Thymus (tissue), 14 donors: ENCODE data around the gene LHX5. TPM values are rescaled to one million over a fixed set of nuclear protein-coding genes. Genes with fewer than 3 reads are reported as not detected.

Experiments used
- DNase-seq, 9 donors: peaks; one replicate each; pipeline ENCODE4 v3.0.0-alpha.2; 2013; ENCODE audit warnings: low spot score in 9 of 9, low read depth in 6 of 9, missing footprints in 1 of 9
- H3K27ac ChIP-seq, 2 donors: one replicate each; pipeline ENCODE4 v1.5.1; 2013; ENCODE audit warnings: control low read depth in 1 of 2, low read depth in 1 of 2, low read length in 1 of 2, mild to moderate bottlenecking in 1 of 2, moderate library complexity in 1 of 2
- H3K27me3 ChIP-seq, 2 donors: one replicate each; pipeline ENCODE4 v1.5.1; 2013; ENCODE audit warnings: low read length in 1 of 2; ENCODE audit not compliant: control insufficient read depth in 2 of 2, insufficient read depth in 1 of 2
- H3K36me3 ChIP-seq, 2 donors: one replicate each; pipeline ENCODE4 v1.5.1; 2013; ENCODE audit warnings: low read length in 1 of 2, mild to moderate bottlenecking in 1 of 2, moderate library complexity in 1 of 2; ENCODE audit not compliant: control insufficient read depth in 2 of 2, insufficient read depth in 2 of 2
- H3K4me1 ChIP-seq, 2 donors: one replicate each; pipeline ENCODE4 v1.5.1; 2013; ENCODE audit warnings: low read length in 2 of 2; ENCODE audit not compliant: control insufficient read depth in 2 of 2, insufficient read depth in 2 of 2
- H3K4me3 ChIP-seq, 2 donors: one replicate each; pipeline ENCODE4 v1.5.1; 2013; ENCODE audit warnings: low read length in 2 of 2, control low read depth in 1 of 2, mild to moderate bottlenecking in 1 of 2
- H3K9me3 ChIP-seq, 2 donors: one replicate each; pipeline ENCODE4 v1.5.1; 2013; ENCODE audit warnings: low read length in 1 of 2, mild to moderate bottlenecking in 1 of 2; ENCODE audit not compliant: control insufficient read depth in 2 of 2, insufficient read depth in 1 of 2
- WGBS: extraction: QIAGEN DNeasy Blood & Tissue Kit; methylation state at CpG from one replicate; pipeline ENCODE4 v1.1.7; 2013; 5-methylcytosine and 5-hydroxymethylcytosine counted together
- long read RNA-seq, 10 donors: transcript quantifications; one replicate each; lab custom pipeline, GENCODE V29; 2026
- polyA plus RNA-seq: library from polyadenylated mRNA; stranded (reverse); fragments of 200-250 nt; gene quantifications from one replicate; pipeline ENCODE4 v1.2.3, GENCODE V29; 2013
- total RNA-seq: library from RNA; stranded (reverse); fragments of 120-200 nt; gene quantifications from one replicate; pipeline ENCODE4 v1.2.4, GENCODE V29; 2013
- donor health status: healthy.

LHX5 gene
- total RNA-seq (under 0.01 TPM), polyA plus RNA-seq (0.05 TPM)
- long read RNA-seq, donor 1, result 0 reads
- long read RNA-seq, donor 2, result 0 reads
- long read RNA-seq, donor 3, result 0 reads
- long read RNA-seq, donor 4, result 0 reads
- long read RNA-seq, donor 5, partial matches to known transcripts, result 0 of 1 reads
- long read RNA-seq, donor 5, other reads (novel, unspliced or antisense), result 0 of 1 reads
- long read RNA-seq, donor 6, result 0 reads
- long read RNA-seq, donor 7, result 0 reads
- long read RNA-seq, donor 8, result 0 reads
- long read RNA-seq, donor 9, result 0 reads
- long read RNA-seq, donor 10, result 0 reads

DNA sequence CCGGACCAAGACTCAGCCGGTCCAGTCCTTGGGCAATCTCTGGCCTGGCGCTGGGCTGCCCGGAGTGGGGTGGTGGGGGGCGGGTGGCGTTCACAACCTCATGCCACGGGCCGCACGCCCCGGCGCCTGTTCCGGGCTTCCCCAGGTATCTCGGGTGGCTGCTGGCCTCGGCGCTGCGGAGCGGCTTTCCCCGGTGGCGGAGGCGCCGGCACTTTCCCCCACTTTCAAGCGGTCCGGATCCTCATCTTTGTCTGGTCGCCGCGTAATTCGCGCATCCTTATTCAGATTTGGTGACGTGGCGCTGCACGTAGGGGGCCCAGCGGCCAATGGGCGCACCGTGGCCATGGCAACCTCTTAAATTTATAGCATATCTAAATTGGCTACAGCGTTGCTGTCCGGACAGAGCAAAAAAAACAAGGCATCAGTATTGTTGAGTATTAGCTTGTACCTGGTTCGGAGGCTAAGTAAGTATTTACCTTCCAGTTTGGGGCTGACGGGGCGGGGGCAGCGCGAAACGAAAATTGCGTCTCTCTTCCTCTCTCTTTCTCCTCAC is at the start of gene LHX5:
Gene LHX5 (minus strand): TSS at position 253 of the 553 bp plus-strand sequence. CDS start 373 bp downstream, outside the sequence.
- no peak for DNase-seq
- Histone ChIP-seq H3K27ac (no peak within 1 kb of the TSS), H3K4me3 (no peak within 1 kb of the TSS), H3K36me3 (no peaks in the 10 kb centered on the region), H3K4me1 (no peaks in the 10 kb centered on the region), H3K27me3 (peaks cover 98 to 100% of the 10 kb centered on the region in 2 donors), H3K9me3 (no peaks in the 10 kb centered on the region)
- 8% methylated on average over 43 of the region's 43 CpGs for WGBS

DNA sequence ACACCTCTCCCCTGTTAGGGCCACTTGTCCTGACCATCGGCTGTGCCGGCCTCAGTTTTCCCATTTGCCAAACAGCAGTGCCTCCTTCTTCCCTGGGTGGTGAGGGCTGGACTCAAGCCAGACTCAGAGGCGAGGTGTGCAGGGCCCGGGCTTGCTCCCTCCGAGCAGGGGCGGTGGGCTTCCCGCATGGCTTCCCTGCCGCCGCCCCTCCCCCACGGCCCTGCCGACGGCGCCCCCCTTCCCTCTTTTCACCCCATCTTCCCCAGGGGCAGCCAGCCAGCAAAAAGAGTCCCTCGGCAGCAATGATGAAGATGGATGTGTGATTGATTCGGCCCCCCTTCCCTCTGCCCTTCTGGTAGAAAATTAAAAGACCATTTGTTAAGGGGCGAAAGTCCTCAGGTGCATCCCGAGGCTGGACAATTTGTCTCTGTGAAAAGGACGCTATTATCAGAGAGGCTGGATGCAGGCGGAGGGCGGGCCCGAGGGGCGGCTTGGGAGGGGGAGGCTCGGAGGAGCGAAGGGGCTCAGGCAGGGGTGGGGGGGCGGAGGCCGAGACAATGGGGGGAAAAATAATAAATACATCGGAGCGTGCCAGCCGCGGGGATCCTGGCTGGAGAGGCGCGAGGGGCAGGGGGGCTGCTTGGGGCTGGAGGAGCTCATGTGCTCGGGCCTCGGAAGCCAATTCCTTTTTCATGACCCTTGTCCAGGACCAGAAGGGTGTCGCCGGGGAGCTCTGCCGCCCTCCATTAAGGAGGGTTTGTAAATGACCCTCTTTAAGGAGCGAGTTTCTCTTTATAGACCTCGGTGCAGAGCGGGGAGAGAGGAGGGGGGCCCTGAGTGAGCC is 48.0 kb upstream of the LHX5 start:
- no peaks in the 10 kb centered on the region for H3K36me3 ChIP-seq
- H3K27ac ChIP-seq, result no peak overlapping the region
- H3K9me3 ChIP-seq, result peaks cover 0 to 1% of the 10 kb centered on the region in 2 donors
- H3K4me3 ChIP-seq, result no peak overlapping the region
- no peaks in the 10 kb centered on the region for H3K4me1 ChIP-seq
- 8% methylated on average over 40 of the region's 40 CpGs for WGBS
- DNase-seq, result no peak
- H3K27me3 ChIP-seq, result peaks cover 9 to 64% of the 10 kb centered on the region in 2 donors

DNA sequence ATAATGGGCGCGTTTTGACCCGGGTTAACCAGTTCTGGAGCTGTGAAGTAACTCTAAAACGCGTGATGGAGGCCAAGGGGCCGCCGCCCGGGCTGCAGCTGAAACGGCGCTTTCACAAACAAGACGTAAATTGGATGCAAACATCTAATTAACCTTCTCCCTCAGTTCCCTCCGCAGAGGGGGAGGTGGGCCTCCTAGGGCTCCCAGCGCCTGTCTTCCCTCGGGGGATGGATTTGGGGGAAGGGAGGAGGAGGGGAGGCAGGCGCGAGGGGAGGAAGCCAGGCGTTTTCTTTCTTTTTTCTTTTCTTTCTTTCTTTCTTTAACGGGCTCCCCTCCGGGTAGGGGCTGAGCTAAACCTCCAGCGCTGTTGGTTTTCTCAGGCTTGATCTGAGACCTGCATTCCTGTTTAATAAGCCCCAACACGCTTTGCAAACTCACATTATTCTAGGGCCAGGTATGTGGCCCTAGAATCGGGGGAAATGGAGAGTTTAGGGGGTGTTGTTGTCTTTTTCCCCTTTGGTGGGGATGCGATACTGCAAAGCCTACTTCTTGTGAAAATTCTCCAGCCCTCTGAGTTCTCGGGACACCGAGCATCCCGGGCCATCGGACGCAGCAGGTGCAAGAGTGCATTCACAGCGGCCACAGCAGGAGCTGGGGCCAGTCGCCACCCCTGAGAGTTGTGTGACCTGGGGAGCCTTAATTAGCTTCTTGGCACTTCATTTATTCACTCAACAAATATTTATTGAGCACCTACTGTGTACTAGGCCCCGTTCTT is 43.6 kb upstream of the LHX5 start:
- Histone ChIP-seq H3K4me3 (no peak overlapping the region), H3K4me1 (no peaks in the 10 kb centered on the region), H3K27me3 (peaks cover 16 to 53% of the 10 kb centered on the region in 2 donors), H3K9me3 (peaks cover 0 to 1% of the 10 kb centered on the region in 2 donors), H3K36me3 (no peaks in the 10 kb centered on the region), H3K27ac (no peak overlapping the region)
- 4% methylated on average over 31 of the region's 31 CpGs for WGBS
- DNase-seq, result no peak

DNA sequence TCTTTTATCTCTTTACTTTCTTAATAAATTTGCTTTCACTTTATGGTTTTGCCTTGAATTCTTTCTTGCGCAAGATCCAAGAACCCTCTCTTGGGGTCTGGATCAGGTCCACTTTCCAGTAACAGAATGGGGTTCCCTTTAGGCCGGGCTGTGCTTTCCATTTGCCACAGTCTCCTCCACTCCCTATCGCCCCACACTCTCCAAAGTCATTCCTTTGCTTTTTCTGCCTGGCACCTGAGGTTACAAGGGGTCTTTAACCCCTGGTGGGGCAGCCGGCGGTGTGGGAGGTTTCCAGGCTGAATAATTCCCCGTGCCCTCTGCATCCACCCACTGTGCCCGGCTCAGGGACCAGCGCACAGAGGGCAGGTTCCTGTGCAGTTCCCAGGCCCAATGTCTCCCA is 42.9 kb upstream of the LHX5 start:
- peaks cover 0 to 1% of the 10 kb centered on the region in 2 donors for H3K9me3 ChIP-seq
- peaks cover 15 to 46% of the 10 kb centered on the region in 2 donors for H3K27me3 ChIP-seq
- no peak overlapping the region for H3K4me3 ChIP-seq
- H3K27ac ChIP-seq, result no peak overlapping the region
- WGBS, result 40% methylated on average over 8 of the region's 8 CpGs
- no peak for DNase-seq
- H3K36me3 ChIP-seq, result no peaks in the 10 kb centered on the region
- no peaks in the 10 kb centered on the region for H3K4me1 ChIP-seq

DNA sequence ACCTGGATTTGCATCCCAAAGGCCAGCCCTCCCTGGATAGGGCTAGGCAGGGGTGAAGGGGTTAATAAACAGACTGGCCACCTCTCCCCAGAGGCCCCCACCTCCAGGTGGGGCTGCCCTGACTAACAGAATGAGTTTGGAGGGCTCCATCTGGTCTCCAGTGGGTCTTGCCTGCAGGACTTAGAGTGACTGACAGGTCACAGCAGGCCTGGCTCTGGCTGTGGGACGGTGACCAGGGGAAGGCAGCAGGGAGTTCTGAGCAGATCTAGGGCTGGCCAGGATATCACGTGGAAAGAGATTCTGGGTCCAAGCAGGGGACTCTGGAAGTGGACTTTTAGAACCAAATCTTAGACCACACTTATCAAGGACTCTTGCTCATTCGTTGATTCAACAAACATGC is 40.9 kb upstream of the LHX5 start:
- no peak overlapping the region for H3K4me3 ChIP-seq
- DNase-seq, result no peak
- H3K9me3 ChIP-seq, result no peaks in the 10 kb centered on the region
- no peaks in the 10 kb centered on the region for H3K36me3 ChIP-seq
- H3K27me3 ChIP-seq, result peaks cover 9 to 28% of the 10 kb centered on the region in 2 donors
- WGBS, result 22% methylated on average over 3 of the region's 3 CpGs
- no peak overlapping the region for H3K27ac ChIP-seq
- no peaks in the 10 kb centered on the region for H3K4me1 ChIP-seq

DNA sequence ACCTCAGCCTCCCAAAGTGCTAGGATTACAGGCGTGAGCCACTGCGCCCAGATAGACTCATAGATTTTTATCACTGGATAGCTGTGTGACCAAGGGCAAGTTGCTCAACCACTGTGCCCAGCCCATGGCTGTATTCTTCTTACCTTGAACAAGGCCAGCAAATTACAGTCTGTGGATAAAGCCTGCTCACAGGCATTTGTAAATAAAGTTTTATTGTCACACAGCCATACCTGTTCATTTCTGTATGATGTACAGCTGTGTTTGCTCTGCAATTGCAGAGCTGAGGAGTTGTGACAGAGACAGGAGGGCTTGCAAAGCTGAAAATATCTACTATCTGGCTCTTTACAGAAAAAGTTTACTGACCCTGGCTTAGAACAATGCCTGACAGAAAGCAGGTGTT is 35.2 kb upstream of the LHX5 start:
- 93% methylated on average over 2 of the region's 2 CpGs for WGBS
- no peak for DNase-seq
- Histone ChIP-seq H3K27ac (no peak overlapping the region), H3K9me3 (no peaks in the 10 kb centered on the region), H3K4me3 (no peak overlapping the region), H3K36me3 (no peaks in the 10 kb centered on the region), H3K4me1 (no peaks in the 10 kb centered on the region), H3K27me3 (no peaks in the 10 kb centered on the region)

DNA sequence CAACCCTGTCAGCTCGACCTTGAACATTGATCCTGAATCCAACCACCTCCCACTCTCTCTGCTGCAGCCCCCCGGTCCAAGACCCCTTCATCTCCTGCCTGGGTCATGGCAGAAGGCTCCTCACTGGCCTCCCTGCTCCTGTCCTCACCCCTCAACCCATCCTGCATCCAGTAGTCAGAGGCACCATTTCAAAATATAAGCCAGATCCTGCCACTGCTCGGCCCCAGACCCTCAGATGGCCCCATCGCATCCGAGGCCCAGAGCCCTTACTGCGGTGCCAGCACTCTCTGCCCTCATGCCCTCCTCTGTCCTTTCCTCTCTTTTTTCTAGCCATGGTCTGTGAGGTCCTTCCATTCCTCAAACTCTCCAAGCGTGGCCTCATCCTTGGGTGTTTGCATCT is 34.3 kb upstream of the LHX5 start:
- H3K27ac ChIP-seq, result no peak overlapping the region
- H3K27me3 ChIP-seq, result peaks cover 0 to 2% of the 10 kb centered on the region in 2 donors
- H3K9me3 ChIP-seq, result no peaks in the 10 kb centered on the region
- WGBS, result 68% methylated on average over 7 of the region's 7 CpGs
- no peaks in the 10 kb centered on the region for H3K36me3 ChIP-seq
- no peak overlapping the region for H3K4me3 ChIP-seq
- no peak for DNase-seq
- no peaks in the 10 kb centered on the region for H3K4me1 ChIP-seq

DNA sequence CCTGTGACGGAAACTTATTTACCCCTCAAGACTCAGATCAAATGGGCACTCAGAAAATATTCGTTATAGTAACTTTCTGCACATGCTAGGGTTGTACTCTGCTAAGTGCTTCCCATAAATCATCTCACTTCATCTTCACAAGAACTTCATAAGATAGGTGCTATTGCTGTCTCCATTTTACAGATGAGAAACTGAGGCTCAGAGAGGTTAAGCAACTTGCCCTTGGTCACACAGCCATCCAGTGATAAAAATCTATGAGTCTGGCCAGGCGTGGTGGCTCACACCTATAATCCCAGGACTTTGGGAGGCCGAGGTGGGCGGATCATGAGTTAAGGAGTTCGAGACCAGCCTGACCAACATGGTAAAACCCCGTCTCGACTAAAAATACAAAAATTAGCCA is 33.2 kb upstream of the LHX5 start:
- Histone ChIP-seq H3K9me3 (no peaks in the 10 kb centered on the region), H3K4me1 (no peaks in the 10 kb centered on the region), H3K36me3 (no peaks in the 10 kb centered on the region), H3K4me3 (no peak overlapping the region), H3K27me3 (peaks cover 0 to 10% of the 10 kb centered on the region in 2 donors), H3K27ac (no peak overlapping the region)
- 88% methylated on average over 8 of the region's 8 CpGs for WGBS
- DNase-seq, result no peak
